Measurements from ENCODE around the gene ARRB2.

GRCh38 chr17:4675791-4676190 lies 34.6 kb upstream of the ARRB2 start:
- TF ChIP-seq FOXM1 (IDR thresholded peaks at IDR 0.05; ENCODE audit: low read depth) (no peak), FOSL2 (IDR thresholded peaks at IDR 0.05; ENCODE audit: borderline replicate concordance, low read depth) (no peak), EZH2phosphoT487 (IDR thresholded peaks at IDR 0.05; ENCODE audit: borderline replicate concordance, low read depth) (no peak), IRF3 (IDR thresholded peaks at IDR 0.05; ENCODE audit: low read depth, low read length) (no peak), RCOR1 (IDR thresholded peaks at IDR 0.05; ENCODE audit: low read length) (no peak), JUND (IDR thresholded peaks at IDR 0.05) (no peak), GABPA (IDR thresholded peaks at IDR 0.05; ENCODE audit: low read depth) (no peak)
- TF ChIP-seq, protein P1, sequence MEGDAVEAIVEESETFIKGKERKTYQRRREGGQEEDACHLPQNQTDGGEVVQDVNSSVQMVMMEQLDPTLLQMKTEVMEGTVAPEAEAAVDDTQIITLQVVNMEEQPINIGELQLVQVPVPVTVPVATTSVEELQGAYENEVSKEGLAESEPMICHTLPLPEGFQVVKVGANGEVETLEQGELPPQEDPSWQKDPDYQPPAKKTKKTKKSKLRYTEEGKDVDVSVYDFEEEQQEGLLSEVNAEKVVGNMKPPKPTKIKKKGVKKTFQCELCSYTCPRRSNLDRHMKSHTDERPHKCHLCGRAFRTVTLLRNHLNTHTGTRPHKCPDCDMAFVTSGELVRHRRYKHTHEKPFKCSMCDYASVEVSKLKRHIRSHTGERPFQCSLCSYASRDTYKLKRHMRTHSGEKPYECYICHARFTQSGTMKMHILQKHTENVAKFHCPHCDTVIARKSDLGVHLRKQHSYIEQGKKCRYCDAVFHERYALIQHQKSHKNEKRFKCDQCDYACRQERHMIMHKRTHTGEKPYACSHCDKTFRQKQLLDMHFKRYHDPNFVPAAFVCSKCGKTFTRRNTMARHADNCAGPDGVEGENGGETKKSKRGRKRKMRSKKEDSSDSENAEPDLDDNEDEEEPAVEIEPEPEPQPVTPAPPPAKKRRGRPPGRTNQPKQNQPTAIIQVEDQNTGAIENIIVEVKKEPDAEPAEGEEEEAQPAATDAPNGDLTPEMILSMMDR (IDR thresholded peaks at IDR 0.05) = no peak

Data from SK-N-SH (cell line).